Peyer's patch (tissue), 4 donors: ENCODE results near the gene DCLK2.

Source experiments
- POLR2A ChIP-seq, 2 donors: fragments of 450-650 bp; IDR thresholded peaks; one replicate each; pipeline ENCODE4 v1.5.1; 2017; ENCODE audit warnings: antibody characterized with exemption in 2 of 2, mild to moderate bottlenecking in 2 of 2, moderate library complexity in 2 of 2
- TF ChIP-seq, protein P1 (sequence below), 6 experiments: fragments of 450-650 bp in 4 of 6; fragments of 200-600 bp in 2 of 6; sonication (generic) in 1 of 6; IDR thresholded peaks; one replicate each; pipeline ENCODE4 v1.5.1; 2017 to 2019; ENCODE audit warnings: antibody characterized with exemption in 6 of 6, mild to moderate bottlenecking in 3 of 6, moderate library complexity in 1 of 6

DNA sequence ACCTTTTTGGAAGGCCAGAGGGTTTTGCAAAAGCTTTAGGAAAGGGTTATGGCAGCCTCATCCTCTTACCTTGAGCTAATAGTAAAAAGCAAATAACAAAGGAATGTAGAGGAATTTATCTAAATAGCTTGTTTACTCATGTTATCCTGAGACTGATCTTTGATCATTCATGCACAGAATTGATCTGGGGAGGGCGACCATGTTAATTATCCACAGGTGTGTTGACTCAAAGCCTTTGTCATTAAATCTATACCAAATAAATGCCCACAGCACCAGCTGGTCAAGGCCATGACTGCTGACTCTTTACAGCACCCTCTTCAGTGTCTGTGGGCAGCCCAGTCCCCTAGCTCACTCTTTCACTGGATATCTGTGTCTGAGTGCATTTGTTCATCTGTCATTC, 22.8 kb upstream of the DCLK2 start:
- TF ChIP-seq, protein P1, sequence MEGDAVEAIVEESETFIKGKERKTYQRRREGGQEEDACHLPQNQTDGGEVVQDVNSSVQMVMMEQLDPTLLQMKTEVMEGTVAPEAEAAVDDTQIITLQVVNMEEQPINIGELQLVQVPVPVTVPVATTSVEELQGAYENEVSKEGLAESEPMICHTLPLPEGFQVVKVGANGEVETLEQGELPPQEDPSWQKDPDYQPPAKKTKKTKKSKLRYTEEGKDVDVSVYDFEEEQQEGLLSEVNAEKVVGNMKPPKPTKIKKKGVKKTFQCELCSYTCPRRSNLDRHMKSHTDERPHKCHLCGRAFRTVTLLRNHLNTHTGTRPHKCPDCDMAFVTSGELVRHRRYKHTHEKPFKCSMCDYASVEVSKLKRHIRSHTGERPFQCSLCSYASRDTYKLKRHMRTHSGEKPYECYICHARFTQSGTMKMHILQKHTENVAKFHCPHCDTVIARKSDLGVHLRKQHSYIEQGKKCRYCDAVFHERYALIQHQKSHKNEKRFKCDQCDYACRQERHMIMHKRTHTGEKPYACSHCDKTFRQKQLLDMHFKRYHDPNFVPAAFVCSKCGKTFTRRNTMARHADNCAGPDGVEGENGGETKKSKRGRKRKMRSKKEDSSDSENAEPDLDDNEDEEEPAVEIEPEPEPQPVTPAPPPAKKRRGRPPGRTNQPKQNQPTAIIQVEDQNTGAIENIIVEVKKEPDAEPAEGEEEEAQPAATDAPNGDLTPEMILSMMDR (IDR thresholded peaks at IDR 0.05): no peak
- no peak for TF ChIP-seq POLR2A (IDR thresholded peaks at IDR 0.05)
